HEK293 (cell line): ENCODE measurements around the gene B3GALT2.

Experiments used
- BCL11A ChIP-seq: fragments of 450-650 bp; formaldehyde crosslinking; IDR thresholded peaks from 2 replicates; pipeline ENCODE4 v1.5.1; 2016; ENCODE audit warnings: low read depth, missing biosample characterization, missing genetic modification characterization
- GLI2 ChIP-seq: fragments of 450-650 bp; formaldehyde crosslinking; IDR thresholded peaks from 2 replicates; pipeline ENCODE4; 2017; ENCODE audit warnings: missing biosample characterization, missing genetic modification characterization, low read depth, borderline replicate concordance
- HOXC10 ChIP-seq: sonication (generic); formaldehyde crosslinking; IDR thresholded peaks from 2 replicates; pipeline ENCODE4 v1.8.1; 2023; ENCODE audit warnings: mild to moderate bottlenecking, missing genetic modification reagents
- MEIS1 ChIP-seq: sonication (generic); formaldehyde crosslinking; IDR thresholded peaks from 2 replicates; pipeline ENCODE4 v1.8.1; 2022; ENCODE audit warnings: missing genetic modification reagents, mild to moderate bottlenecking, borderline replicate concordance
- SP2 ChIP-seq: fragments of 450-650 bp; formaldehyde crosslinking; IDR thresholded peaks from 2 replicates; pipeline ENCODE4 v1.5.1; 2016; ENCODE audit warnings: missing biosample characterization, missing genetic modification characterization
- ZBTB8A ChIP-seq: fragments of 450-650 bp; formaldehyde crosslinking; IDR thresholded peaks from 2 replicates; pipeline ENCODE4 v1.5.1; 2016; ENCODE audit warnings: missing biosample characterization, missing genetic modification characterization
- ZNF121 ChIP-seq: fragments of 450-650 bp; formaldehyde crosslinking; IDR thresholded peaks from 2 replicates; pipeline ENCODE4 v1.5.1; 2016; ENCODE audit warnings: missing biosample characterization, missing genetic modification characterization
- ZNF274 ChIP-seq, 2 experiments: fragments of 200-500 bp in 1 of 2; fragments of 450-650 bp in 1 of 2; sonication (Bioruptor generic) in 1 of 2; formaldehyde crosslinking in 1 of 2; IDR thresholded peaks; 2 replicates each; pipeline versions ENCODE4 v1.5.1 to v1.6.1; 2014 to 2016; ENCODE audit warnings: borderline replicate concordance in 1 of 2, inconsistent platforms in 1 of 2, low read length in 1 of 2, missing biosample characterization in 1 of 2, missing genetic modification characterization in 1 of 2
- TF ChIP-seq, protein P1 (sequence below): fragments of 450-650 bp; formaldehyde crosslinking; IDR thresholded peaks from 2 replicates; pipeline ENCODE4 v1.5.1; 2016; ENCODE audit warnings: missing biosample characterization, missing genetic modification characterization
- TF ChIP-seq, protein P2 (sequence below): fragments of 450-650 bp; formaldehyde crosslinking; IDR thresholded peaks from 2 replicates; pipeline ENCODE4 v1.5.1; 2016; ENCODE audit warnings: missing biosample characterization, missing genetic modification characterization
- TF ChIP-seq, protein P3 (sequence below): fragments of 450-650 bp; formaldehyde crosslinking; conservative IDR thresholded peaks from 2 replicates; pipeline ENCODE4 v1.5.1; 2016; ENCODE audit warnings: low read depth, missing biosample characterization, missing genetic modification characterization
- TF ChIP-seq, protein P4 (sequence below): fragments of 450-650 bp; formaldehyde crosslinking; IDR thresholded peaks from 2 replicates; pipeline ENCODE4 v1.5.1; 2016; ENCODE audit warnings: missing biosample characterization, missing genetic modification characterization

DNA sequence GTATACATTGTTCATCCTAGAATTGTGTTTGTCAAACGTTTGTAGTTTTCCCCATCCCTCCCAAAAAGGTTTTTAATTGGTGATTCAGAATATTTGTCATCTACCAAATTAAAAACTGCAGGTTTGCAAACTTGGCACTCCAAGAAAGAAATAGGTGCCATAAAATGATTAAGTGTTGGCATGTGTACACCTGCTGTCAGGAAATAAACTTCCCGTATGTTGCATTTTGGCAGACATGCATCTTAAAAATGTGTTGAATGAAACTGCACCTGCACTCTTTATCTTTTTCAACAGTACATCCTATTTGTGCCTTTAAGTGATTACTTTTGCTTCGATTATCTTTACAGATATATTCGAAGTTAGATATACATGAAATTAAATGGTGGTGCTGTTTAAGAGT, 7.3 kb downstream of the B3GALT2 start:
- TF ChIP-seq ZNF121 (tag by site-specific recombination) (no peak), BCL11A (tag by site-specific recombination) (no peak), GLI2 (tag by site-specific recombination) (no peak), ZNF274 (IDR thresholded peaks at IDR 0.05; ENCODE audit: low read length) (no peak), ZNF274 (tag by site-specific recombination; IDR thresholded peaks at IDR 0.05; ENCODE audit: borderline replicate concordance) (no peak), SP2 (tag by site-specific recombination) (no peak), MEIS1 (CRISPR knock-in tag) (no peak), HOXC10 (CRISPR knock-in tag) (no peak), ZBTB8A (tag by site-specific recombination) (no peak)
- TF ChIP-seq, protein P1, sequence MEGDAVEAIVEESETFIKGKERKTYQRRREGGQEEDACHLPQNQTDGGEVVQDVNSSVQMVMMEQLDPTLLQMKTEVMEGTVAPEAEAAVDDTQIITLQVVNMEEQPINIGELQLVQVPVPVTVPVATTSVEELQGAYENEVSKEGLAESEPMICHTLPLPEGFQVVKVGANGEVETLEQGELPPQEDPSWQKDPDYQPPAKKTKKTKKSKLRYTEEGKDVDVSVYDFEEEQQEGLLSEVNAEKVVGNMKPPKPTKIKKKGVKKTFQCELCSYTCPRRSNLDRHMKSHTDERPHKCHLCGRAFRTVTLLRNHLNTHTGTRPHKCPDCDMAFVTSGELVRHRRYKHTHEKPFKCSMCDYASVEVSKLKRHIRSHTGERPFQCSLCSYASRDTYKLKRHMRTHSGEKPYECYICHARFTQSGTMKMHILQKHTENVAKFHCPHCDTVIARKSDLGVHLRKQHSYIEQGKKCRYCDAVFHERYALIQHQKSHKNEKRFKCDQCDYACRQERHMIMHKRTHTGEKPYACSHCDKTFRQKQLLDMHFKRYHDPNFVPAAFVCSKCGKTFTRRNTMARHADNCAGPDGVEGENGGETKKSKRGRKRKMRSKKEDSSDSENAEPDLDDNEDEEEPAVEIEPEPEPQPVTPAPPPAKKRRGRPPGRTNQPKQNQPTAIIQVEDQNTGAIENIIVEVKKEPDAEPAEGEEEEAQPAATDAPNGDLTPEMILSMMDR (tag by site-specific recombination), result no peak
- TF ChIP-seq, protein P2, sequence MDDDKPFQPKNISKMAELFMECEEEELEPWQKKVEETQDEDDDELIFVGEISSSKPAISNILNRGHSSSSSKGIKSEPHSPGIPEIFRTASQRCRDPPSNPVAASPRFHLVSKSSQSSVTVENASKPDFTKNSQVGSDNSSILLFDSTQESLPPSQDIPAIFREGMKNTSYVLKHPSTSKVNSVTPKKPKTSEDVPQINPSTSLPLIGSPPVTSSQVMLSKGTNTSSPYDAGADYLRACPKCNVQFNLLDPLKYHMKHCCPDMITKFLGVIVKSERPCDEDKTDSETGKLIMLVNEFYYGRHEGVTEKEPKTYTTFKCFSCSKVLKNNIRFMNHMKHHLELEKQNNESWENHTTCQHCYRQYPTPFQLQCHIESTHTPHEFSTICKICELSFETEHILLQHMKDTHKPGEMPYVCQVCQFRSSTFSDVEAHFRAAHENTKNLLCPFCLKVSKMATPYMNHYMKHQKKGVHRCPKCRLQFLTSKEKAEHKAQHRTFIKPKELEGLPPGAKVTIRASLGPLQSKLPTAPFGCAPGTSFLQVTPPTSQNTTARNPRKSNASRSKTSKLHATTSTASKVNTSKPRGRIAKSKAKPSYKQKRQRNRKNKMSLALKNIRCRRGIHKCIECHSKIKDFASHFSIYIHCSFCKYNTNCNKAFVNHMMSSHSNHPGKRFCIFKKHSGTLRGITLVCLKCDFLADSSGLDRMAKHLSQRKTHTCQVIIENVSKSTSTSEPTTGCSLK (tag by site-specific recombination), result no peak
- TF ChIP-seq, protein P3, sequence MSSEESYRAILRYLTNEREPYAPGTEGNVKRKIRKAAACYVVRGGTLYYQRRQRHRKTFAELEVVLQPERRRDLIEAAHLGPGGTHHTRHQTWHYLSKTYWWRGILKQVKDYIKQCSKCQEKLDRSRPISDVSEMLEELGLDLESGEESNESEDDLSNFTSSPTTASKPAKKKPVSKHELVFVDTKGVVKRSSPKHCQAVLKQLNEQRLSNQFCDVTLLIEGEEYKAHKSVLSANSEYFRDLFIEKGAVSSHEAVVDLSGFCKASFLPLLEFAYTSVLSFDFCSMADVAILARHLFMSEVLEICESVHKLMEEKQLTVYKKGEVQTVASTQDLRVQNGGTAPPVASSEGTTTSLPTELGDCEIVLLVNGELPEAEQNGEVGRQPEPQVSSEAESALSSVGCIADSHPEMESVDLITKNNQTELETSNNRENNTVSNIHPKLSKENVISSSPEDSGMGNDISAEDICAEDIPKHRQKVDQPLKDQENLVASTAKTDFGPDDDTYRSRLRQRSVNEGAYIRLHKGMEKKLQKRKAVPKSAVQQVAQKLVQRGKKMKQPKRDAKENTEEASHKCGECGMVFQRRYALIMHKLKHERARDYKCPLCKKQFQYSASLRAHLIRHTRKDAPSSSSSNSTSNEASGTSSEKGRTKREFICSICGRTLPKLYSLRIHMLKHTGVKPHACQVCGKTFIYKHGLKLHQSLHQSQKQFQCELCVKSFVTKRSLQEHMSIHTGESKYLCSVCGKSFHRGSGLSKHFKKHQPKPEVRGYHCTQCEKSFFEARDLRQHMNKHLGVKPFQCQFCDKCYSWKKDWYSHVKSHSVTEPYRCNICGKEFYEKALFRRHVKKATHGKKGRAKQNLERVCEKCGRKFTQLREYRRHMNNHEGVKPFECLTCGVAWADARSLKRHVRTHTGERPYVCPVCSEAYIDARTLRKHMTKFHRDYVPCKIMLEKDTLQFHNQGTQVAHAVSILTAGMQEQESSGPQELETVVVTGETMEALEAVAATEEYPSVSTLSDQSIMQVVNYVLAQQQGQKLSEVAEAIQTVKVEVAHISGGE (tag by site-specific recombination), result no peak
- TF ChIP-seq, protein P4, sequence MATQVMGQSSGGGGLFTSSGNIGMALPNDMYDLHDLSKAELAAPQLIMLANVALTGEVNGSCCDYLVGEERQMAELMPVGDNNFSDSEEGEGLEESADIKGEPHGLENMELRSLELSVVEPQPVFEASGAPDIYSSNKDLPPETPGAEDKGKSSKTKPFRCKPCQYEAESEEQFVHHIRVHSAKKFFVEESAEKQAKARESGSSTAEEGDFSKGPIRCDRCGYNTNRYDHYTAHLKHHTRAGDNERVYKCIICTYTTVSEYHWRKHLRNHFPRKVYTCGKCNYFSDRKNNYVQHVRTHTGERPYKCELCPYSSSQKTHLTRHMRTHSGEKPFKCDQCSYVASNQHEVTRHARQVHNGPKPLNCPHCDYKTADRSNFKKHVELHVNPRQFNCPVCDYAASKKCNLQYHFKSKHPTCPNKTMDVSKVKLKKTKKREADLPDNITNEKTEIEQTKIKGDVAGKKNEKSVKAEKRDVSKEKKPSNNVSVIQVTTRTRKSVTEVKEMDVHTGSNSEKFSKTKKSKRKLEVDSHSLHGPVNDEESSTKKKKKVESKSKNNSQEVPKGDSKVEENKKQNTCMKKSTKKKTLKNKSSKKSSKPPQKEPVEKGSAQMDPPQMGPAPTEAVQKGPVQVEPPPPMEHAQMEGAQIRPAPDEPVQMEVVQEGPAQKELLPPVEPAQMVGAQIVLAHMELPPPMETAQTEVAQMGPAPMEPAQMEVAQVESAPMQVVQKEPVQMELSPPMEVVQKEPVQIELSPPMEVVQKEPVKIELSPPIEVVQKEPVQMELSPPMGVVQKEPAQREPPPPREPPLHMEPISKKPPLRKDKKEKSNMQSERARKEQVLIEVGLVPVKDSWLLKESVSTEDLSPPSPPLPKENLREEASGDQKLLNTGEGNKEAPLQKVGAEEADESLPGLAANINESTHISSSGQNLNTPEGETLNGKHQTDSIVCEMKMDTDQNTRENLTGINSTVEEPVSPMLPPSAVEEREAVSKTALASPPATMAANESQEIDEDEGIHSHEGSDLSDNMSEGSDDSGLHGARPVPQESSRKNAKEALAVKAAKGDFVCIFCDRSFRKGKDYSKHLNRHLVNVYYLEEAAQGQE (tag by site-specific recombination), result no peak
